NCI-H2227 treated with DMSO at 0.1 percent for 48 hours (cell line): Measurements from ENCODE around the gene ASPDH.

Source experiments
- DNase-seq: peaks from one replicate; lab custom pipeline; 2025; lab: John Stamatoyannopoulos, UW

Gene ASPDH

DNA sequence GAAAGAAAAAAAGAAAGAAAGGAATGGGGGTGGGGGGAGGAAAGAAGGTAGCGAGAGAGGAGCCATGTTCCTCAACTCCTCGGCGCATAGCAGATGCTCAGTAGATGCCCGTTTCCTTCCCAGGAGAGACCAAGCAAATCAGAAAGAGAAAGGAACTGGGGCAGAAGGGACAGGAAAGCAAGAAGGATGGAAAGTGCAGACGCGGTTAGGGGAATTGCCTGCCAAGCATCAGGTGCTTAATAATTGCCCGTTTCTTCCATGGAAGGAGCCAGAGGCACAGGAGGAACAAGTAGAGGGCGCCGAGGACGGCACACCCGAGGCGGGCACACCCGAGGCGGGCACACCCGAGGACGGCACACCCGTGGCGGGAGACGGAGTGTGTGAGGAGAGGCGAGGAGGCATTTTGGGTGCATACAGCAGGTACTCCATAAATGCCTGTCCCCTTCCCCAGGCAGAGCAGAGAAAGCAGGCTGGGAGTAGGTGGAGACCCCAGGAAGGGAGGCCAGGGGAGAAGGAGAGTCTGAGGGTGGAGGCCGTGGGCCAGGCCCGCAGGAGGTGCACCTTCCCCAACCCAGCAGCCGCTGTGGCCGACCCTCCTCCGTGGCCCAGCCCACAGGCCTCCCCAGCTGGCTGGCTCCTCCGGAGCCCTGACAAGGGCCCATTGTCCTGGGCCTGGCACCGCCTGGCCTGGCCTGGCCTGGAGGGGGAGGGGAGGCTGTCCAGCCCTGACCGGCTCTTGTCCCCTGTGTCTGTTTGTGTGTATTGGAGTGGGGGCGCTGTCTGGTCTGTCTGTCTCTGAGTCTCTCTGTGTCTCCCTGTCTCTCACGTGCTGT, 17.3 kb downstream of the ASPDH start:
- DNase-seq, result no peak

DNA sequence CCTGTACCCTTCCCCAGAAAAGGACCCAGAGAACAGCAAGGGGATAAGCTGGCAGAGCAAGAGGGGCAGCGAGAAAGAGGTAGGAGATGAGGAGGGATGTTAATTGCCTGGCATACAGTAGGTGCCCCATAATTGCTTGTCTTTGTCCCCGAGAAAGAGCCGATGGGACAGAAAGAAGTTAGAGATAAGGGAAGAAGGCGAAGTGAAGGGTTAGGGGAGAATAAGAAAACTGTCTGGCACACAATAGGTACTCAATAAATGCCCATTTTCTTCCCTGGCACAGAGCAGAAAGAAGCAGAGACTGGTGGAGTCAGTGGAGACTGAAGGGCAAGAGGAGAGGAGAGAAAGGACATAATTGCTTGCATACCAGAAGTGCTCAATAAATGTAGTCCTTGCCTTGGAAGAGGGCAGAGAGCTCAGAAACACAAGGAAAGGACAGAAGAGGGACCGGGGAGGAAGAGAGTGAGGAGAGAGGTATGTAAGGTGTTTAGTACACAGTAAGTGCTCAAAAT, 18.6 kb downstream of the ASPDH start:
- DNase-seq, result no peak

DNA sequence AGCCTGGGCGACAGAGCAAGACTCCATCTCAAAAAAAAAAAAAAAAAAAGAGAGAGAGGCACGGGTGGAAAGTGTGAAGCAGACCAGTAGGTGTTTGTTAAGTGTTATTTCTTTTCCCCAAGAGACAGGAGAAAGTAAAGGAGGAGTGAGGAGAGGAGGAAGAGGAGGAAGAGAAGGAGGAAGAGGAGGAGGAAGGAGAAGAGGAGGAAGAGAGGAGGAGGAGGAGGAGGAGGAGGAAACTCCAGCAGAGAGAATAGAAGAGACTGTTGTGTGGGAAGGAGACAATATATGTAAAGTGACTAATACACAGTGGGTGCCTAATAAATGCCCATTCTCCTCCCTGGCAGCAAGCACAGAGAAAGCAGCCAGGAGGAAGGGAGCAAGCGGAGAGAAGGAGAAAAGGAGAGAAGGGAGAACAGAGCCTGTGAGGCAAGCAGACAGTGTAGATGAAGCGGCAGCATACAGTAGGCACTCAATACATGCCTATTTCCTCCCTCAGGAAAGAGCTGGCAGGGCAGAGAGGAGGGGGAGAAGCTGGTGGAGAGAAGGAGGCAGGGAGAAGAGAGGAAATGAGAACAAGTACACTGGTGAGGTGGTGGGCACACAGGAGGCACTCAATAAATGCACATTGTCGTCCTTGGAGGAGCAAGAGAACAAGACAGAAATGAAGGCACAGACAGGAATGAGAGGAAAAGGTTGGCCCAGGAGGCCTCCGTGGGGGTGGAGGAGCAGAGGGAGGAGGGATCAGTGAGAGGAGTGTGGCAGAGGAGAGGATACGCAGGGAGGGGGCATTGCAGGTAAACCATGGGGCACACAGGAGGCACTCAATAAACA, 19.3 kb downstream of the ASPDH start:
- DNase-seq, result no peak

DNA sequence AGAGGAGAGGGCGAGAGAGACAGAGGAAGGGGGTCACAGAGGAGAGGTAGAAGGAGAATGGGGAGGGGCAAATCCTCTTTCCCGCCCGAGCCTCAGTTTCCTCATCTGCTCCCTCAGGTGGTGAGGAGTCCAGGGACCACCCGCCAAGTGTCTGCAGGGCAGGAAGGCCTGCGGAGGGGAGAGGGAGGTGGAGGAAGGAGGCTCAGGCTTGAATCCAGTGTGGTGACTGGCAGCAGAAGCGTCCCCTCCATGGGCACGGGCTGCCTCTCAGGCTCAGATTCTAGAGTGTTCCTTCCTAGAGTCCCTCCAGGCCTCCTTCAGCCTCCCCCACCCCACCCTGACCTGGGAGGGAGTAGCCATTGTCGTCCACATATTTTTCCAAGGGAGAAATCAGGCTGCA, 20.5 kb downstream of the ASPDH start:
- no peak for DNase-seq

DNA sequence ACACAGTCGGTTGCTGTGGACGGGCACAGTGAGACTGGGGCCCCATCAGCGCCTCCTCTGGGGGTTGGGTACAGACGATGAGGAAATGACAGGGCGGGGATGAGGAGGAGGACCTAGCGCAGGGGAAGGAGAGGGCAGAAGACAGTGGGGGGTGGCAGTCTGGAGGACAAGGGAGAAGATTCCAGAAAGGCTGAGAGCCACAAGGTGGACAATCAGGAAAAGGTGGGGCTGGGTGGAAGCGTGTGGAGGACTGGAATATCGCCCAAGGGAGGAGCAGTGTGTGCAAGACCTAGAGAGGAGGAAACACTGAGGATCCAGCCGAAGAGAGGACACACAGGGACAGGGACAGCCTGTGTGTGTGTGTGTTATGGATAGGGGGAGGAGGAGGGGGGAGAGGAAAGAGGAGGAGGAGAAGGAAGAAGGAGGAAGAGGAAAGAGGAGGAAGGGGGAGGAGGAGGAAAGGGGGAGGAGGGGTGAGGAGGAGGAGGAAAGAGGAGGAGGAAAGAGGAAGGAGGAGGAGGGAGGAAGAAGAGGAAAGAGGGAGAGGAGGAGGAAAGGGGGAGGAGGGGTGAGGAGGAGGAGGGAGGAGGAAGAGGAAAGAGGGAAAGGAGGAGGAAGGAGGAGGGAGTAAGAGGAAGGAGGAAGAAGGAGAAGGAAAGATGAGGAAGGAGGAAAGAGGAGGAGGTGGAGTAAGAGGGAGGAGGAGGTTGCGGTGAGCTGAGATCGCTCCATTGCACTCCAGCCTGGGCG, 21.2 kb downstream of the ASPDH start:
- no peak for DNase-seq

DNA sequence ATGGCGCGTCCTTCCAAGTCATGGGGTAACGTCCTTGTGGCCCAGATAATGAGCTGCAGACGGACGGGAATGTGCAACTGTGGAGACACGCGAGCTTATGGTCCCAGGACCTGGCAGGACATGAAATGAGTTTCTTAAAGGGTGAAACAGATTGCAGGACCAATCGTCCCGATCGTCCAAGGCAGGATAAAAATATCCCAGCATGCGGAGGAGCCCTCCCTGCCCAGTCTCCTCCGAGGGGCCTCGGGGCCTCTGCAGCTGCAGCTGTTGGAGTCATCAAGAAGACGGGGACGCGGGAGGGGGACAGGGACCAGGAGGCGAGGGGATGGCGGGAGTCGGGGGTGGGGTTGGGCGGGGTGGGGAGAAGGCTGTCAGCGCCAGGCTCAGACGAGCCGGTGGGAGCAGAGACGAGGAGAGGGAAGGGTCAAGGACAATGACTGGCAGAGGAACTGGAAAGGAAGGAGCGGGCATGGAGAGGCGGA, 22.7 kb downstream of the ASPDH start:
- no peak for DNase-seq

DNA sequence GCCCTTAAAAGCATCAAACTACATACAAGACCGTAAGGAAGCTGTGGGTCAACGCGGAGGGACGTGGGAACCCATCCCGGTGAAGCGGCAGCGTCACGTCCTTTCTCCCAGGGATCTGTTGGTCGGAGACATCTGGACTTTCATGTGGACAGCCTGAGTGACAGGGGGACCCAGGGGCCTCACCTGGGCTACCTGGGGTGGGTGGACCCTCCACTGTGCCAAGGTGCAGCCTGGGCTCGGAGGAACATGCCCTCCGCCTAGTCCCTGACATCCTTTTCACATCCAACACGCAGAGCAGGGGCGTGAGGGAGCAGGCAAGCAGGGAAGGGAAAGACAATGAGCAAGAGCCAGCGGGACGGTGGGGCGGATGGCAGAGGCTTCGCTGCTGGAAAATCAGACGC, 23.3 kb downstream of the ASPDH start:
- no peak for DNase-seq

DNA sequence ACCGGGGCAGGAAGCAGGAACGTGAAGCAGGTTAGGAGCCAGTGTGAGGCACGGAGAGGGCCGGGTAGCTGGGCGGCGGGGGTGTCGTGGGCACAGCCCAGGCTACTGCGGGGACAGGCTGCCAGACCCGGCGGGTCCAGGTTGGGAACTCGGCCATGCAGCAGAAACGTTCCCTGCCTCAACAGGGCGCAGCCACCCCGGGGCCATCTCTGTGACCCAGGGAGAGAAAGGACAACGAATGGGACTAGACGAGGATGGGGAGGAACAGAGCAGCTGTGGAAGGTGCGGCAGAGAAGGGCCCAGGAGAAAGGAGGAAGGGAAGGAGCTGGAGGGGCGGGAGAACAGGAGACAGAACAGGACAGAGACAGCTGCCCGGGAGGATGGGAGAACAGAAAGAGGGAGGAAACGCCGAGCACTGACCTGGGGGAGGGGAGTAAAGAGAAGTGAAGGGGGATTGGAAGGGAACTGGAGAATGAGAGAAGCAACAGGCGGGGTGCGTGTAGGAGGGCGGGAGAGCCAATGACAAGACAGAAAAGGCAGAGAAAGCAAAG, 24.2 kb downstream of the ASPDH start:
- no peak for DNase-seq

DNA sequence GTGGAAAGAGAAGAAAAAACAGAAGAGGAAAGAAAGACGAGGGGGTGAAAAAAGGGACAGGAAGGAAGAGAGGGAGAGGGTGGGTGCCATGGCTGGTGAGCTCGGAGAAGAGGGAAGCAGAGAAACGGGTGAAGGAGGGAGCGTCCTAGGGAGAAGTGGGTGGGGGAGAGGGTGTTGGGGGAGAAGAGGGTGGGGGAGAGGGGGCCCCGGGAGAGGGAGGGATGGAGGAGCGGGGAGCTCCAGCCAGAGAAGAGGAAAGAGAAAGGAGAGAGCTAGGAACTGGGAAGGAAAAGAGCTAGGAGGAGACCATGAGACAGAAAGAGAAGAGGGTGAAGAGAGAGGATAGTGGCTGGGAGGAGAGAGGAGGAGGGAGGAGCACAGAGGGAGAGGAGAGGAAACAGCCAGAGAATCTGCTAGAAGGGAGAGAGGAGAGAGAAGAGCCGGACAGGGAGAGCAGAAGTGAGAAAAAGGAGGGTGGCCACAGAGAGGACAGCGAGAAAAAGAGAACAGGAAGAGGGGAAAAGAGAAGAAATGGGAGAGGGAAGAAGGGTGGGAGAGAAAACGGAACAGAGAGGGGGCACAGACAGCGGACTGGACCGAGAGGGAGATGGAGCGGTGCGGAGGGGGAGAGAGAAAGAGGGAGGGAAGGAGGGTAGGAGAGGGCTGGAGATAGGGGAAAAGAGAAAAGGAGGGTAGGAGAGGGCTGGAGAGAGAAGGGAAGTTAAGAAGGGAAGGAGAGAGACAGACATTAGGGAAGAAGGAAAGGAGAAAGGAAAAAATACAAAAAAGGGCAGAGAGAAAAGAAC, 25.1 kb downstream of the ASPDH start:
- no peak for DNase-seq

DNA sequence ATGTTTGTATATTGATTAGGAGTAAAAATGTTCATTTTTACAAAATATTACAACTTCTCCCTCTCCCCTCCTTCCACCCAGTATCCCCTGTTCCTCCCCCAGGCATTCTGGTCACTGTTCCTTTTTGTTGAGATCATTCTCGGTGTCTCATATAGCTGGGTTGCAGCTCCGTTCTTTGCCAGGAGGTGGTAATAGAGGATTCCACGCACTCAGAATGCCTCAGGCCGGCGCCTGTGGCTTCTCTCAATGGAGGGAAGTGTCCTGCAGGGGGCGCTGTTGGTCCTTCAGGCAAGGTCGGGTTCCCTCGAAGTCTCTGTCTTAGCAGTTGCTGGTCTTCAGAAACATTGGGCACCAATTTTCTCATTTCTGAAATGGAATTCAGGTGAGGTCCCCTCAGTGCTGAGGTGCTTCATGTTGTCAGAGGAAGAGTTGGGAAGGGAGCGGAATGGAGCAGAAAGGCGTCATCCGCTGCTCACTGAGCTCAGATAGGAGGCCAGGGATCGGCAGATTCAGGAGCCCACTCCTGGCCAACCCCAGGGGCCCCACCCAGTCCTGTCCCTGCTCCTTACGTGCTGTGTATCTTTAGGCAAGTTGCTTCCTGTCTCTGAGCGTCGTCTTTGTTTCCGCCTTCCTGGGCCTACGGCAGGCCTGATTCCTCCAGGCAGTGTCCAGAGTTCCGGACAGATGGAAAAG, 26.7 kb downstream of the ASPDH start:
- no peak for DNase-seq

DNA sequence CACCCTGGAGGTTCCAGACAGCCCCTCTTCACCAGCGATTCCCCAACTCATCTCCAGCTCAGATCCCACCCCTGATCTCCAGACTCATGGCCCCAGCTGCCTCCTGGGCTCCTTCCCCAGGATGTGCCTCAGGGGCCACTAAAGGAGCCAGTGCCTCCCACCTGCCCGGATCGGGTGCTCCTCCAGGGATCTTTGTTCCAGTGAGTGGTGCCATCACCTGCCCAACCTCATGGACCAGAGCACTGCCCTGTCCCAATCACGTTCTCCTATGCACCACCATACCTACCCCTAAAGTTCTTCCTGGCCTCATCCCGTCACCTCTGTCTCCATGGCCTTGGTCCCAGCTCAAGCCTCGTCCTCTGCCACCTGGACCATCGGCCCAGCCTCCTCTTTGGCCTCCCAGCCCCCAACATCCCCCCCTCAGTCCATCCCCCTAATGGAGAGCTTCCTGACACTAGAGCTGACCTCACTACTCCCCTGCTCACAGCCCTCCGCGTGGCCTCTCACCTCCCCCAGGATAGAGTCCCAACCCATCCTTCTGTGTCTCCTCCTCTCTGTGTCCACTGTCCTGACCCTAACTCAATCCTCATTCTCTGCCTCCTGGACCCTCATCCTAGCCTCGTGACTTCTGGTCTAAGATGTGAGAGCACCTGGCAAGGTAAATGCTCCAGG, 28.3 kb downstream of the ASPDH start:
- no peak for DNase-seq

DNA sequence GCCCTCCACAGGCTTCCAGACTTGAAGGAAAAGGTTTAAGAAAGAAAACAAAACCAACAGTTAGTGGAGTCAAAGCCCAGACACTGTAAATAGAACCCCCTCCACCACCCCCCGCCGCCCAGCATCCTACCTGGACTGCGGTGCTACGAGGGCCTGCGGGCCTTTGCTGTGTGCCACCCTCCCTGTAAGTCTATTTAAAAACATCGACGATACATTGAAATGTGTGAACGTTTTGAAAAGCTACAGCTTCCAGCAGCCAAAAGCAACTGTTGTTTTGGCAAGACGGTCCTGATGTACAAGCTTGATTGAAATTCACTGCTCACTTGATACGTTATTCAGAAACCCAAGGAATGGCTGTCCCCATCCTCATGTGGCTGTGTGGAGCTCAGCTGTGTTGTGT, 30.8 kb downstream of the ASPDH start:
- DNase-seq, result no peak

DNA sequence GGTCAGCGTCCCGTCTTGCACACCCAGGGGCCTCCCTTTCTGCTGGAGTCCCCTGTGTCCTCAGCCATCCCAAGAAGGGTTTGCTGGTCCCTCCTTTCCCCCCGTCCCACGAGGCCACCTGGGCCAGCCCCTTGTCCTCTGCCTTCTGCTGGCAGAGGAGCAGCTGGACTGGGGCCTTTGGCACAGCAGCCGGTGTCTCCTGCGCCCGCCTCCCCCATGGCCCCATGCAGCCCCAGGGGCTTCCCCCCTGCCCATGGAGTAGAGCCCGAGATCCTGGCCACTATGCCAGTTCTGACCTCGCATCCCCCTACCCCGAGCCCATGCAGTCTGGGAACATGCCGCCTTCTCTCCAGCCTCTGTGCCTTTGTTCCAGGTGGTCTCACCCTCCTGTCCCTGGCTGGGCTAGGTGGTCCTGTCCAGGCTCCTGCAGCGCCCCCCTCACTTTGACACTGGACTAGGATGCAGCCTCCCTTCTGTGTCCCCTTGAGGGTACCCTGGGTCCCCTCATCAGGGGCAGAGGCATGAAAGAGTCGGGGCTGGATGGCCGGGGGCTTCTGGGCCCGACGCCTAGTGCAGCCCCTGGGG, 31.4 kb downstream of the ASPDH start:
- no peak for DNase-seq

DNA sequence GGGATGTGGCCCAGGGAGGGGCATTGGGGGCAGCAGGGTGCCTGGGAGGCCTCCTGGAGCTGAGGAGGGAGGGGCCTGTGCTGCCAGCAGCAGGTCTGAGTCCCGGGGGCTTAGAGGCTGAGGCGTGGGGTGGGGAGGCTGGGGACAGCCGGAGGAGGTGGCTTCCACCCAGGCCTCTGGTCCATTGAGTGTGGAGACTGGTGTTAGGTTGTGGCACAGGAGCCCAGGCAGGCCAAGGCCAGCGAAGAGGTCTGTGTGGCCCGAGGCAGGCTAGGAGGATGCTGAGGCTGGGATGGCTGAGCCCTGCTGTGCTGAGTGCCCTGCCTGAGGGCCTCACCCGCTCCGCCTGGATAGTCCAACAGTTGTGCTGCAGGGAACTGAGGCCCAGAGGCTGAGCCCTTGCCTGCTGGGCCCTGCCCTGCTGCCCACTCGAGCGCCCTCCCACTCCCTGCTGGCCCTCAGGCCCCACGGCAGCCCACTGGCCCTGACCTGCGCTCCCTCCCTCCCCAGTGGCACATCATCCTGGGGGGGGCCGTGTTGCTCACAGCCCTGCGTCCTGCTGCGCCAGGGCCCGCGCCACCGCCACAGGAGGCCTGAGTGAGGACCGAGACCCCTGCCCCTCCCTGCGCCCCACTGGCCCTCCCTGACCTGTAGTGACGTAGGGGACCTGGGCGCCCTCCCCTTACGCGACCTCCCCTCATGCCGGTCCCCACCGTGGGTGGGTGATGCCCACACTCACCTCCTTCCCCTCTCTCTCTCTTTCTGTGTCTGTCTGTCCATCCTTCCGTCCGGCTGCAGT, 32.2 kb downstream of the ASPDH start:
- no peak for DNase-seq

DNA sequence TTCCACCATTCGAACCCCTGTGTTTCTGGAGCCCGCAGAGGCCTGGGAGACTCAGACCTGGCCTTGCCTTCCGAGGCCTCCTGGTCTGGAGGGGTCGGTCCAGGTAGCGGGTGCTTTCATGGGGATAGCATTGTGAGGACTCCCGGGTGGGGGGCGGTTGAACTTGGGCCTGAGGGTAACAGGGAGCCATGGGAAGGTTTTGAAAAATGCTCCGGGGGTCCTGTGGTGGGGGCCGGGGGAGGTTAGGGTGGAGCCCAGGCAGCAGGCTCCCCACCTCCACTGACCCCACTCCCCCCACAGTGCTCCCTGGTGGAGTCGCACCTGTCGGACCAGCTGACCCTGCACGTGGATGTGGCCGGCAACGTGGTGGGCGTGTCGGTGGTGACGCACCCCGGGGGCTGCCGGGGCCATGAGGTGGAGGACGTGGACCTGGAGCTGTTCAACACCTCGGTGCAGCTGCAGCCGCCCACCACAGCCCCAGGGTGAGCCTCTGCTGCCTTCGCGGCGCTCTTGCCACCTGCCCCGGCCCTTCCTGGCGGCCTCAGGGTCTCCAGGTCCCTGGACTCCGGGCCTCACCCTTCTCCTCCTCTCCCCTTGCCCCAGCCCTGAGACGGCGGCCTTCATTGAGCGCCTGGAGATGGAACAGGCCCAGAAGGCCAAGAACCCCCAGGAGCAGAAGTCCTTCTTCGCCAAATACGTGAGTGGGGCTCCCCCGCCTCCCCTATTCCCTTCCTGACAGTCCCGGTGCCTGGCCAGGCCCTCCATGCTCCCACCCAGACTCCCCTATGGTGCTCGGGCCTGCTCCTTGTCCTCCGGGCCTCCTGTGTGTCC, 33.2 kb downstream of the ASPDH start:
- no peak for DNase-seq

DNA sequence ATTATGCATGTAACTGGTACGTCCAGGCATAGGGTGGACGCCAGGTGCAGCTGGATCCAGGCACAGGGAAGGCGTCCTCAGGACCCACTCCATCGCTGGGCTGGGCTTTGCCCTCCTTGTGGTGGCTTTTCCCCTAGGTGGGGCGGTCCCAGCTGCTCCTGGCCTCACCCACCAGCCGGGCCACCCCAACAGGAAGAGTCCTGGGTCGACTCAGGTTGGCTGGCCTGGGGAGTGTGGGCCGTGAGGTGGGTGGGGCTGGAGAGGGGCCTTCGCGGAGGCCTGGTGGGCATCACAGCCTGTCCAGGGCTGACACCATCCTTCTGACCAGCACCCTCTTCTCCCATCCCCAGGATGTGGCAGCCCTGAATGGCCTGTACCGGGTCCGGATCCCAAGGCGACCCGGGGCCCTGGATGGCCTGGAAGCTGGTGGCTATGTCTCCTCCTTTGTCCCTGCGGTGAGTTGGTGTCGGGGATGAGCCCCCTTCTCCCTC, 33.9 kb downstream of the ASPDH start:
- DNase-seq, result no peak

DNA sequence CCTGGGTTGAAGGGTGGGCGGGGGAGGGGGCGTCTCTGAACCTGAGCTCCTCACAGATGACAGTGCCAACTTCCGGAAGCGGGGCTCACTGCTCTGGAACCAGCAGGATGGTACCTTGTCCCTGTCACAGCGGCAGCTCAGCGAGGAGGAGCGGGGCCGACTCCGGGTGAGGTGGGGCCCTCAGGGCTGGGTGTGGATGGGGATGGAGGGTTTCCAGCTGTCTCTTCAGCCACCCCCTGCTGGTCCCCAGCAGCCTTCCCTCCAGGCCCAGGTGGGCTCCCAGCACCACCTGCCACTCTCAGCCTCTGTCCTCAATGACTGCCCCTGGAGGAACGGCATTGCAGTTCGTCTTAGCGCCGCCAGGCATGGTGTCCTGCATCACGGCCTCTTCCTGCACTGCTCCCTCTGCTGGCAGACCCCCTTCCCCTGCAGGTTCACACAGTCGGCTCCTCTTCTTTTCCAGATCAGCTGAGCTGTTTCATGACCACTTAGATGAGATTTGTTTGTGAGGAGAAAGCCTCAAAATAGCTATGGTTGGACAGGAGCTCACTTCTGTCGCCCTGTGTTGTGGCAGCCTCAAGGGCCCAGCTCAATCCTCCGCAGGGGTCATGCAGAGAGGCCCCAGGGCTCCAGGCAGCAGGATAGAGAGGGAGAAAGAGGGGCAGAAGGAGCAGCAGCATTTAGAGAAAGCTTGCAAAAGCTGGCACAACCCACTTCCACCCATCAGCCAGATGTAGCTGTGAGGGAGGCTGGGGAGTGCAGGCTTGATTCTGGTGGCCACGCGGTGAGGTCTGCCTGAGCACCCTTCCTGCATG, 34.6 kb downstream of the ASPDH start:
- no peak for DNase-seq
